T-helper 2 cell (primary cell): ENCODE results near the gene ACTR2.
A peak's percentile ranks its signal among the peaks of the same experiment; 100 is the strongest.
"Not testable (repeated sequence)": the region's sequence is repeated elsewhere in the genome, so short reads cannot be mapped to it uniquely, and the experiment has no call there.

Source experiments
- DNase-seq, 5 experiments: peaks; one replicate each; pipeline versions ENCODE4 v3.0.0 to v3.0.0-alpha.2; 2012 to 2022

ACTR2 gene

GRCh38 chr2:65314801-65315441 lies 87.3 kb downstream of the ACTR2 start:
- no peak for DNase-seq

GRCh38 chr2:65316072-65316471 lies 88.4 kb downstream of the ACTR2 start:
- DNase-seq = no peak

GRCh38 chr2:65317351-65317750 lies 89.7 kb downstream of the ACTR2 start:
- DNase-seq = not testable (repeated sequence)

DNA sequence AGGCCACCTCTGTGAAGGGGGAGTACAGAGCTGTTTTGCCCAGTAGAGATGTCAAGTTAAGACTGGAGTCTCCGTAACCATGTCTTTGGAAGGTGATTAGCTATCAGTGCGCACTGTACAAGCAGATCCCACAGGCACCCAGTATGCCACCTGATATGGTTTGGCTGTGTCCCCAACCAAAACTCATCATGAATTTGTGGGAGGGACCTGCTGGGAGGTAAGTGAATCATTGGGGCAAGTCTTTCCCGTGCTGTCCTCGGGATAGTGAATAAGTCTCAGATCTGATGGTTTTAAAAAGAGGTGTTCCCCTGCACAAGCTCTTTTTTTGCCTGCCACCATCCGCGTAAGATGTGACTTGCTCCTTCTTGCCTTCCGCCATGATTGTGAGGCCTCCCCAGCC lies 90.2 kb downstream of the ACTR2 start:
- no peak for DNase-seq

GRCh38 chr2:65319072-65319673 lies 91.5 kb downstream of the ACTR2 start:
- no peak for DNase-seq

DNA sequence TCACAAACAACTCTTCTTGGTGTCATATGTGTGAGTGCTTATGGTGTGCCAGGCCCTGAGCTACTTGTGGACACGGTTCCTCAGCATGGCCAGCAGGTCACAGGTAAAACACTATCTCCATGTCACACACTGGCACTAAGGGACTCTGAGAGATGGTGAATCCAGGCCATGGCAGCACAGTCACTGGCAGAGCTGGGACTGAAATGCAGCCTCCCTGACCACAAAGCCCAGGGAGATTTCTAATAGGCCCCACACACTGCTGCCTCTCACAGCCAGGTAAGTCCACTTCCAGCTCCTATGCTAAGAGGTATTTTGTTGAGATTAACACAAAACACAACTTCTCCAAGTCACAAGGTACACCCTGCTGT lies 92.0 kb downstream of the ACTR2 start:
- DNase-seq = no peak

- DNase-seq = peak in 2 of 5 experiments; percentile 16 to 72
Measured at GRCh38 chr2:65320042-65320725, 92.6 kb downstream of the ACTR2 start.
